Activated CD4-positive, CD25-positive, alpha-beta regulatory T cell treated with anti-CD3 and anti-CD28 coated beads, Interleukin-2, amount 50 U/mL, for 72 hours (primary cell): ENCODE results near the gene FNBP1.

Source experiments
- DNase-seq: peaks from one replicate; pipeline ENCODE4 v3.0.0; 2021

Gene FNBP1

DNA sequence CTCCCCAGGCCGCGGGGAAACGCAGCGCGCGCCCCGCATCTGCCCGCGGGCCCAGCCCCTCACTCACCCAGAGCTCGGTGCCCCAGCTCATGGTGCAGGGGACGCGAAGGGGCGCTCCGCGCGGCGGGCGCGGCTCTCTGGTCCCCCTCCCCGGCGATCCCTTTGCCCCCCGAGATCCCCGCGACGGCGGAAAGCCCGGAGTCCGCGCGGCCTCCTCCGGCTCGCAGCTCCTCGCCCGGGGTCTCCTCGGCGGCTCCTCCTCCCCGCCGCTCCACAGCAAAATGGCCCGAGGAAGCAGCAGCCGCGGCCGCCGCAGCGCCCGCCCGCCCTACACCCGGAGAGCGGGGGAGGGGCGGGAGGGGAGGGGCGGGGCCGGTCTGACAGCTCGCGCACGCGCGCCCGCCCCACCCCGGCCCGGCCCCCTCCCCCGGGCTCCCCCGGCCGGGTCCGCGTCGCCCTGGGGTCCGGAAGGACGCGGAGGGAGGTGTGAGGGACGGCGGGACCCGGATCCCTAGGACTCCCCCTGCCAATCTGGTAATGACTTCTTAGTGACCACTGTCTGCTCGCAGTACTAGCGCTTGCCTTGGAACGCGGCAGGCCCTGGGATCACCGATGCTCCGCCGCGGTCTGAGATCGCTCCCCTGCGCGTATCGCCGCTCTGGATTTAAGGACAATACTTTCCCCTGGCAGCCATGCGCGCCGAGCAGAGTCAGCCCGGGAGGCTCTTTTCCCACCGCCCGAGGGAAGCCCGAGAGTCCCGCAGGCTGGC, at the start of gene FNBP1:
TSS of gene FNBP1 (minus strand) at position 305 of the 769 bp plus-strand sequence. CDS start at position 91, 214 bp downstream.
- peak; percentile 82 for DNase-seq

DNA sequence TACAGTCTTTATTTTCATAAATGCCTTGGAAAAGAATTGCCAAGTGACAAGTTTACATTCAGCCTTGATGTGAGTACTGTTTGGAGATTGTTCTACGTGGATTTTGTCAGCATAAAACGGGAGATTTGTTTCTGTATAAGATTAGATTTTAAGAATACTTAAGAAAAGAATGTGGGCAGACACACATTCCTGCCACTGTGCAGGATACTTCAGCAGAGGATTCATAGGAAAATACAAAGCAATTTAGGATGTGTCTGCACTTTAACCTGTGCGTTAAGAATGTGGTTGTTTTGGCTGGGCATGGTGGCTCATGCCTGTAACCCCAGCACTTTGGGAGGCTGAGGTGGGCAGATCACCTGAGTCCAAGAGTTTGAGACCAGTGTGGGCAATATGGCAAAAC, 47.9 kb upstream of the FNBP1 start:
- no peak for DNase-seq

DNA sequence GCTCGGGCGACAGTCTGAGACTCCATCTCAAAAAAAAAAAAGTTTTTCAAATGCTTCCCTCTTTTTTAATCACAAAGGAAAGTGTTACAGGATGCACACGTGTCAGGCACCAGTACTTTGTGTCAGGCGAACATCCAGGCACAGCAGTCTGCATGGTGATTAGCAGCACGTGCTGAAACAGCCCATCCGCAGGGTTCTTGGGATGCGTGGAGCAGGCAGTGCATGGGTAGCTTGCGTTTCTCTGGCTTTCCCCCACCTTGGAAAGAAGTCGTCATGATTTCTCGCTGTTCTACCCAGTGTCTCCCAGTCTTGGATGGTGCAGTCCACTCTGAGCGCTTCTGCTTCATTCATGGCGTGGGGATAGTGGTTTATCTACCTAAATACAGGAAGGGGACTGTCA, 46.2 kb upstream of the FNBP1 start:
- DNase-seq: no peak

DNA sequence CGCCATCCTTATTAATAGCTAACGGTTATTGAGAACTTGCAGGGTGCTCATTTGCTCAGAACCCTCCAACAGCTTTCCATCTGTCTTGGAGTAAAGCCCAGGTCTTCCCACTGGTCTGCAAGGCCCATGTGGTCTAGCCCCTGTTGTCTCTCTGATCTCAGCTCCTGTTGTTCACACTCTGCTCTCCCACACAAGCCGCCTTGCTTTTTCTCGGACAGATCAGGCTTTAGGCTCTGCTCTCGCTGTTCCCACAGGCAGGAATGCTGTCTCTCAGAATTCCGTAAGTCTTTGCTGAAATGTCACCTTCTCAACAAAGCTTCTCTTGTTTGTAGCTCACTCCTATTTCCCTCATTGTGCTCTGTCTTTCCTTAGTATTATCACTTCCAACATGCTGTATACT, 45.1 kb upstream of the FNBP1 start:
- no peak for DNase-seq

DNA sequence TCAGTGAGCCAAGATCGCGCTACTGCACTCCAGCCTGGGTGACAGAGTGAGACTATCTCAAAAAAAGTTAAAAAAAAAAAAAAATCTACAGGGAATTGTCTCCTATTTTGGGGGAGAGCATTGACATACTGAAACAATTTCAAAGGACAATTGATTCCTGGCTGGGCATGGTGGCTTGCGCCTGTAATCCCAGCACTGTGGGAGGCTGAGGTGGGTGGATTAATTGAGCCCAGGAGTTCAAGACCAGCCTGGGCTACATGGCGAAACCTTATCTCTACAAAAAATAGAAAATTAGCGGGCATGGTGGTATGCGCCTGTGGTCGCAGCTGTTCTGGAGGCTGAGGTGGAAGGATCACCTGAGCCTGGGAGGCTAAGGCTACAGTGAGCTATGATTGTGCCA, 41.3 kb upstream of the FNBP1 start:
- no peak for DNase-seq

DNA sequence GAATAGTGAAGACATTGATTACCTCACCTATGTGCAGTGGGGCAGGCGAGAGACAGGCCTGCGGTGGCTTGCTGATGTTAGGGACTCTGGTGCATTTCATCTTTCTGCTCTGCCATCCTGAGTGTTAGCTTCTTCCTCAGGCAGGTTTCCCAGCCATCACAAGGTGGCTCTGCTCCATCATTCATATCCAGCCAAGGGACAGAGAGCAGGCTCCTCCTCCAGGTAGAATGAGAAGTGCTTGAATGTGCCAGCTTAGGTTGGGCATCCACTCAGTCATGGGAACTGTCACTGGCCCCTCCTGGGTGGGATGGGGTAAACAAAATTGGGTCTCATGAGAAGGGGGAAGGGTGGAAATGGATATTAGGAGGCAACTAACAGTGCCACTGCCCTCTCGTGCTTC, 35.6 kb upstream of the FNBP1 start:
- DNase-seq: no peak

DNA sequence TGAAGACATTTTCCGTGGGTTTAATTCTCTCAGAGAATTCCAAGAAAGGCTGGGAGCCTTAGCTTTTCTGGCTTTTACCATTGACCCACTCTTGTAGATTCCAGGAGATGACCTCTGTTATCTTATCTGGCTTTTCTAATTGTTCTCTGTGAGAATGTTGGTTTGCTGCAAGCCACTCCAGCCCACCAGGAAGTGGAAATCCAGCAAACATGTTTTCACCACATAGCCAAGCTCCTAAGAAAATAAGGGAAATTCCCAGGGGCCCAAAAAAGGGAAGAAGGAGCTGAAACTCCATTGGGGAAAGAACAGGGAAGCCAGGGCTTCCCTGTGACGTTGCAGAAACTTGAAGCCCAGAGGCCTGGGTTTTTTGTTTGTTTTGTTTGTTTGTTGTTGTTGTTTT, 30.4 kb upstream of the FNBP1 start:
- no peak for DNase-seq

DNA sequence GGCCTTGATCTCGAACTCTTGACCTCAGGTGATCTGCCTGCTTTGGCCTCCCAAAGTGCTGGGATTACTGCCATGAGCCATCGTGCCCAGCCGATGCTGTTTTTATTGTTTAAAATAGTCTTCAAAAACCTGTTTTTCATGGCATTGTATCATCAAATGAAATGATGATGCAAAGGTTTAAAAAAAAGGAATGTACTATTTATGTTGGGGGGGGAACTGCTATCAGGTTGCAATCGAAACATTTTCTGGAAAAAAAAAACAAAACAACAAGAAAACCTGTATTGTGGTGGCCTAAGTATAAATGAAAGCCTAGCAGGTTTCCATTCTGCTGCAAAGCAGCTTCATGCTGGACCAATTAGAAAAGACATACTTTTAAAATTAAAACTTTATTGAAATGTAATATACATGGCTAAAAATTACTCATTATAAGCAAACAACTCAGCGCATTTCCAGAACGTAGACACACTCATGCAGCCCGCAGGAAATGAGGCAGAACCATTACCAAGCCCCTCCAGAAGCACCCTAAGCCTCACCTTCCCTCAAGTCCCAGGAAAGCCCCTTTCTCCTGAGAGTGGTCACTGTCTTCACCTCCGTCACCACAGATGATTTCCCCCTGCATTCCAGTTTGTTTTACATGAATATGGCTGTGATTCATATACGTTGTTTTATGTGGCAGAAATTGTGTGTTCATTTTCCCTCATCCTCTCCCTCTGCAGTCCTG, 29.7 kb upstream of the FNBP1 start:
- no peak for DNase-seq

DNA sequence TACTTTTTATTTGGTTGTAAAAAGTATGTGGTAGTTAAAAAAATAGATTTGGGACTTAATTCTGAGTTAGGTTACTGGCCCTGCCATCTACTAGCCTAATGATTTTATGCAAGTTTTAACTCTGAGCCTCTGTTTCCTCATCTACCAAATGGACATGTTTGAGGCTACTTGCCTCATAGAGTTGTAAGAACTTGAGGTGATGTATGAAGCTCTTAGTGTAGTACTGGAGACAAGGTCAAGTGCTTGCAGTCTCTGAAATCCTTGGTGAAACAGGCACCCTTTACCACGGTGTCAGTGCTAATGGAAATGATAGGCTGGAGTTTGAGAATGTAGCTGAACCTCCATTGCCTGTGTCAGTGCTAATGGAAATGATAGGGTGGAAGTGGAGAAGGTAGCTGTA, 26.1 kb upstream of the FNBP1 start:
- no peak for DNase-seq

DNA sequence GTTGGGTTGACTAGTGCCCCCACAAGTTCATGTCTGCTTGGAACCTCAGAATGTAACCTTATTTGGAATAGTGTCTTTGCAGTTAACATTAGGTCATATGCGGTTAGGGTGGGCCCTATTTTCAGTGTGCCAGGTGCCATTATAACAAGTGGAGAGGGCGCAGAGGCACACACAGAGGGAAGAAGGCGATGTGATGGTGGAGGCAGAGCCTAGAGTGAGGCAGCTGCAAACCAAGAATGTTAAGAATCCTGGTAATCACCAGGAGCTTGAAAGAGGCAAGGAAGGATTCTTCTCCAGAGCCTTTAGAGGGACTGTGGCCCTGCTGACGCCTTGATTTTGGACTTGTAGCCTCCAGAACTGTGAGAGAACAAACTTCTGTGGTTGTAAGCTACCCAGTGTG, 21.6 kb upstream of the FNBP1 start:
- no peak for DNase-seq

DNA sequence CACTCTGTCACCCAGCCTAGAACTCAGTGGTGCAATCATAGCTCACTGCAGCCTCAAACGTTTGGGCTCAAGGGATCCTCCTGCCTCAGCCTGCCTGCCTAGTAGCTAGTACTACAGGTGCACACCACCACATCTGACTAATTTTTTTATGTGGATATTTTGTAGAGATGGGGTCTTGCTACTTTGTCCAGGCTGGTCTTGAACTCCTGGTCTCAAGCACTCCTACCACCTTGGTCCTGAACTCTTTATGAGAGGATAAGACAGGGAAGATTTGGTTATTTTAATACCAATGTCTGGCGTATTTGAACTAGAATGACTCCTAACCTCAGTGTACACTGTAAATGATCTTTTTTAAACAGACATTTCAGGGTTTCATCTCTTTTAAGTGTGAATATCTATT, 19.8 kb upstream of the FNBP1 start:
- DNase-seq: no peak

DNA sequence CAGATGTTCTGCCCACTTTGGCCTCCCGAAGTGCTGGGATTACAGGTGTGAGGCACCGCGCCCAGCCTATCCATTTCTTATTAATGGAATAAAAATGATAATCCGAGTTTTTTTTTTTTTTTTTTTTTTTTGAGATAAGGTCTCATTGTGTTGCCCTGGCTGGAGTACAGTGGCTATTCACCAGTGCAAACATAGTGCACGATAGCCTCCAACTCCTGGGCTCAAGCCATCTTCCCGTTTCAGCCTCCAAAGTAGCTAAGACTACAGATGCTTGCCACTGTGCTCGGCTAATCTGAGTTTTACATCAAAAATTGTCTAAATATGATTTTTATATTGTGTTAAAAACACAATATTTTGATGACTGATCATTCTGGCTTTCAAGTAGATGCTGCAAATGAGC, 17.3 kb upstream of the FNBP1 start:
- no peak for DNase-seq

DNA sequence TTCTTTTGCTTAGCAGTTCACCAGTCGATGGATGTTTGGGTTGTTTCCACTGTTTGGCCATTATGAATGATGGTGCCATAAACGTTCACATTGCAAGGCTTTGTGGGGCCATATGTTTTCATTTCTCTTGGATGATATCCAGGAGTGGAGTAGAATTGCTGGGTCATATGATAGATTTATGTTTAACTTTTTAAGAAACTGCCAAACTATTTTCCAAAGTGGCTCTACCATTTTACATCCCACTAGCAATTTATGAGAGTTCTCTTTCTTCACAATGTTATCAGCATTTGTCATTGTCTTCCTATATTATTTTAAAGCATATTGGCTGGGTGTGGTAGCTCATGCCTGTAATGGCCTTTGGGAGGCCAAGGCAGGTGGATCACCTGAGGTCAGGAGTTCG, 15.9 kb upstream of the FNBP1 start:
- DNase-seq: no peak

DNA sequence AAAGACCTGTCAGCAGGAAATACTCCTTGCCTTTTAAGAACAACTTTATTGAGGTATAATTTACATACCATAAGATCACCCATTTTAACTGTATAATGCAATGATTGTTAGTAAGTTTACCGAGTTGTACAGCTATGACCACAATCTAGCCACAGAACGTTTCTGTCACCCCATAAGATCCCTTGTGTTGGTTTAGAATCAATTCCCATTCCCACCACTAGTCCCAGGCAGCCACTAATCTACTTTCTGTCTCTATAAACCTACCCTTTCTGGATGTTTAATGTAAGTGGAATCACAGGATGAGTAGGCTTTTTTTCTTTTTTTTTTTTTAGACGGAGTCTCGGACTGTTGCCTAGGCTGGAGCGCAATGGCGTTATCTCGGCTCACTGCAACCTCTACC, 15.2 kb upstream of the FNBP1 start:
- DNase-seq: no peak

DNA sequence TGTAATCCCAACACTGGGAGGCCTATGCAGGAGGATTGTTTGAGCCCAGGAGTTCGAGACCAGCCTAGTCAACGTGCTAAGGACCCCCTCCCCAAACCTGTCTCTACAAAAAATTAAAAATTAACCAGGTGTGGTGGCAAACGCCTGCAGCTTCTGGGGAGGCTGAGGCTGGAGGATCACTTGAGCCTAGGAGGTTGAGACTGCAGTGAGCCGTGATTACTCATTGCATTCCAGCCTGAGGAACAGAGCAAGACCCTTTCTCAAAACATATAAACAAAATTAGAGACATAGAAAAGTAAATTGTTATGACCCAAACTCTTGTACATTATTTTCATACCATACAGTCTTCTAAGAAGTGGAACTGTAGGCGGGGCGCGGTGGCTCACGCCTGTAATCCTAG, 11.8 kb upstream of the FNBP1 start:
- DNase-seq: no peak

DNA sequence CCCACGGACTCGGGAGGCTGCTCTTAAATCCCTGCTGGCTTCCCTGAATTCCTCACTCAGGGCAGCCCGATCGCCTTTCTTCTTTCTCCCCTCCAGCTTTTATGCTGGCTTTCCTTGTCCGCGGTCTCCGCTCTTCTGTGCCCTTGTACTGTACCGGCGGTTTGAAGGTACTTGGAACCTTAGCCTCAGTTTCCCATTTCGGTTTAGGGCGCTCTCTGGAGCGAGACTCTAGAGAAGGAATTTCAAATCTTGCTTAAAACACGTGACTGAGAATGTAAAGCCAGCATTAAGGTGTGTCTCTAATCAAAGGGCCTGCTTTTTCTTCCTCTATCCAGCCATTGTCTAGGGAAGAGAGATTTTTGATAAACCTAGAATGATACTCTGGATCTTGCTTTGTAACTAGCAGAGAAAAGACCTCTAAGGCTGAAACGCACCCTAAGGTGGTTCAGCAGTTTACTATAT, 11.4 kb upstream of the FNBP1 start:
- no peak for DNase-seq

DNA sequence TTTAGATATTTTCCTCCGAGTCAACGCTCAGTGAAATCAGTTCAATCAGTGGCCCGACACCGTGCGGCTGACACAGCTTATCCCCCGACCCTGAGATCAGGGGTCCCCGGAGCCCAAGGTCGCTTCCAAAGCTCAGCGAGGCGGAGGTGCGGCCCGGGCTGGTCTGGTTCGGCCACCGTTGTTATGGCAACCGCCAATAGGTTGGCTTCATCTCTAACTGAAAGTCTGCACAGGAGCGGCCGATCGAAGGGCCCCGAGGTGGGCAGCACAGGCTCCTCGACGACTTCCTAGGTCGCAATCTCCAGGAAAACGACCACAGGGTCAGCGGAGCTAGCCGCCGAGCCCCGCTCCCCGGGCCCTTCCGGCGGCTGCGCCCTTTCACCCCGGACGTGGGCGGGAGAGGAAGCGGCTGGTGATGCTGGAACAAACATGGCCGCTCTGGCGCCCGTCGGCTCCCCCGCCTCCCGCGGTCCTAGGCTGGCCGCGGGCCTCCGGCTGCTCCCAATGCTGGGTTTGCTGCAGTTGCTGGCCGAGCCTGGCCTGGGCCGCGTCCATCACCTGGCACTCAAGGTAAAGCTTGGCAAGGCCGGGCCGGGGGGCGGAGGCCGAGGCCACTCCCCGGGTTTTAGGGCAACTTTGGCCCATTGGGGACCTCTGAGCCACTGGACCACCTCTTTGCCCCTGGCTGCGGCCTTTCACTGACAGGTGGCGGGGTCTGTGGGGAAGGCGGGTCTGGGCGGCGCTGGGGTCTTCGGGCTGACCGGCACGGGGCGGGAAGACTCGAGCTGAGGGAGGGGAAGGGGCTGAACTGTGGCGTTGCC, 10.7 kb upstream of the FNBP1 start, which contains the start of gene GPR107:
TSS of gene GPR107 (plus strand) at position 403 of the 821 bp plus-strand sequence. CDS start at position 430, 27 bp downstream.
- DNase-seq: peak; percentile 85

DNA sequence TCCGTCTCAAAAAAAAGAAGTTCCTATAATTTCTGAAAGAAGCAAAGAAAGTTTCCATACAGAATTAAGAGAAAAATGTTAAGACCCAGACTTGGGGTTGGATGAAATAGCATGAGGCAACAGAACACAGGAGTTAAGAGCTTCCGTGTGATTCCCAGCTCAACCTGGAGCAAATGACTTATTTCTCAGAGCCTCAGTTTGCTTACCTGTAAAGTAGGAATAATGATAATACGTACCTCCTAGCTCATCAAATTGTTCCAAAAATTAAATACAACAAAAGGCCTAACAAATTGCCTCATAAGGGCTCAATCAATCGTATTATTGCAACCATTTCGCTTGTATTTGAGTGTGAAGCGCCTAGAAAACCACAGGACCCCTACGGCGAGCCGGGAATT, 10.1 kb upstream of the FNBP1 start:
- DNase-seq: no peak

DNA sequence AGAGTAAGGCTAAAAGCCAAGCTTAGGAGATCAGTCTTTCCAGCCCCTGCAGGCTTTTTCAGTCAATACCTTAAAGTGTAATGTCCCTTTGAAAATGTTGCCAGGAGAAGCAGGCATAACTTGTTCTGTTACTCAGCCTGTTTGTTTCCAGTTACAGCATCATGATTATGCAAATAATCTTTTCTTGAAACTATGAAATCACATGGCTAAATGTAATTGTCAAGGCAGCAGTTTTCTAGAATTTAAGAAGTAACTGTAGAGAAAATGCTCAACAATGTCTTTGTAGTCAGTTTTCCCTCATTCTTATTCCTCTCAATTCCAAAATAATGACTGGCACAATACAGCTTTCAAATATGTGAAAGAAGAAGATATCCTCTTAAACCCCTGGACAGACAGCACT, 8.9 kb upstream of the FNBP1 start:
- DNase-seq: no peak

DNA sequence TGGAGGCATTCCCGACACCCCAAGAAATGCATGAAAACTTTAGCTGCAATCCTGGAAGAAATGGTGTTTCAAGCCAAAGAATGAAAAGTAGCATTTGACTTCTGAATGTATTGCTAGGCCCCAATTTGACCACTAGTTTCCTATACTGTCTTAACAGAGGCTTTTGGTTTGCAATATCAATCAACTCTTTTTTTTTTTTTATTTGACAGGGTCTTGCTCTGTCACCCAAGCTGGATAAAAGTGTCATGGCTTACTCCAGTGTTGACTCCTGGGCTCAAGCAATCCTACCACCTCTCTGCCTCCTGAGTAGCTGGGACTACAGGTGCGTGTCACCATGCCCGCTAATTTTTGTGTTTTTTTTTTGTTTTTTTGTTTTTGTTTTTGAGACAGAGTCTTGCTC, 7.5 kb upstream of the FNBP1 start:
- no peak for DNase-seq

DNA sequence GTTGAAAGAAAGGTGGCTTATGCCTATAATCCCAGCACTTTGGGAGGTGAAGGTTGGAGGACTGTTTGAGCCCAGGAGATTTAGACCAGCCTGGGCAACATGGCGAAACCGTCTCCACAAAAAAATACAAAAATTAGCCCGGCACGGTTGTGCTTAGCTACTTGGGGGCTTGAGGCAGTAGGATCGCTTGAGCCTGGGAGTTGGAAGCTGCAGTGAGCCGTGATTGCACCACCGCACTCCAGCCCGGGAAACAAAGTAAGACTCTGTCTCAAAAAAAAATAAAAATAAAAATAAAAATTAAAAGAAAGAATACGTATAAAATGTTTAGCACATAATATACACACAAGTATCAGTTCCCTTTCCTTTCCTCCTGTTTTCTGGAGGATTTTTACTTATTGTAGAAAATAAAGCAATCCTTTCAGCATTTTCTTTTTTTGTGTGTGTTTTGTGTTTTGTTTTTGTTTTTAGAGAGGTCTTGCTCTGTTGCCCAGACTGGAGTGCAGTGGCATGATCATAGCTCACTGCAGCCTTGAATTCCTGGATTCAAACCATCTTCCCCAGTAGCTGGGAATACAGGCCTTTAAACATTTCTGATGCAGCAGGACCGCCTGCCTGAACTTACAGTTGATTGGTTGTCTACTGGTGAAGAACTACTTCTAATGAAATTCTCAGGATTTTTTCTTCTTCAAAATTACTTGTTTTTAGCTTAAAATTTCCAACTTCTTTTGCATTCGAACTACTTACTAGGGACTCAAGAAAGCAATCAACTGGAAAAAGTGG, 6.6 kb upstream of the FNBP1 start:
- DNase-seq: no peak

DNA sequence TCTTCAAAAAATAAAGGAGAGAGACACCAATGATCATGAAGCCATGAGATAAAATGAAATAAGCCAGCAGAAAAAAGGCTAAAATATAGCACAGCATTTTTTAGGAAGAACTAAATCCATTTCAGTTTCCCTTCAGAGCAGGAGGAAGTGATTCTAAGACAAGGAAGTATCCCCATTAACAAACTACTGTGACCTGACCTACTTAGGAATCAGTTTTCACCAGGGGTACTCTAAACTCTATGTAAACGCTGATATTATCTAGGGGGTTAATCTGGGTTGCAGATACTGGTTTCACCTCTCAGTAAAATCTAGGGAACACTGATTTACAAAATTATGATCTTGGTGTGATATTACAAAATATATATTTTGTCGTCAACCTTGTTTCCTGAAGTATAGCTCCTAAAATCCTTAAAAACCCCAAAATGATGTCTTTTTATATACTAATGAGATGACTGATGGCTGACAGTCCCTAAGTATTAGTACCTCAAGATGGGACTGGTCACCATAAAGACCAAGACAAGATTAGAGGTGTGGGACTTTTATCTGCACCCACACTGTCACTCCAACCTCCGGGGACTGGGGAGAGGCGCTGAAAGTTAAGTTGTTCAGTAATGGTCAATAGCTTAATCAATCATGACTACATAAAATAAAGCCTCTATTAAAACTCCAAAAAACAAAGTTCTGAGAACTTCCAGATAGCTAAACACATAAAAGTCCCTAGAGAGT, 2.9 kb upstream of the FNBP1 start:
- DNase-seq: no peak
